GM21447 (cell line): ENCODE measurements around the gene DUSP22.
"Not testable (repeated sequence)": the region's sequence is repeated elsewhere in the genome, so short reads cannot be mapped to it uniquely, and the experiment has no call there.

Source experiments
- ATAC-seq: cut with Tn5 transposase; IDR thresholded peaks from one replicate; pipeline ENCODE4 v1.9.1; 2021; ENCODE audit not compliant: unreplicated experiment

The DUSP22 gene

DNA sequence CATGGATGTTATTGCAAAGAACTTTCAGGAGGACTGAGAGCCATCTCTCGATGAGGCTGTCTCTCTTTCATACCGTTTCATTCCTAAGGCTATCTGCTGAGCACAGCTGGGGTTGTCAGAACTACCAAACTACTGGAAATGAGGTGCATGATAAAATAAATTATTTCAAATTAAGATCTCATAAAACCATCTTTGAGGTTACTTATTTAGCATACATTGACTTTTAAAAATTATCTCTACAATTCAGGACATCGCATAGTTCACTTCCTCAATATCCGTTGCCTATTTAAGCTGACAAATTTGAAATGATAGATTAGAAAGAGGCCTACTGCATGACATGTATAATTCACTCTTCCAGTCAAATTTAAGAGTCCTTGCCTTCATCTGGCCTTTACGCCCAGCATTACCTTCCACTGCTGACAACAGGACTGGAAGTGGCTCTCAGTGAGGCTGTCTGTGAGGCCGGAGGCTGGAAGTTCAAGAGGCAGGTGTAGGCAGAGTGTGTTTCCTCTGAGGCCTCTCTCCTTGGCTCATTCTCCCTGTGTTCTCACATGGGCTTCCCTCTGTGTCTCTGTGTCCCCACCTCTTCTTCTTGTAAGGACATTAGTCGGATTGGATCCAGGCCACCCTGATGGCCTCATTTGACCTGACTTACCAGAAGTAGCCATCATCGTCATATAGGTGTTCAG is 12.8 kb upstream of the DUSP22 start:
- no peak for ATAC-seq

GRCh38 chr6:280775-281468 is 11.4 kb upstream of the DUSP22 start:
- no peak for ATAC-seq

DNA sequence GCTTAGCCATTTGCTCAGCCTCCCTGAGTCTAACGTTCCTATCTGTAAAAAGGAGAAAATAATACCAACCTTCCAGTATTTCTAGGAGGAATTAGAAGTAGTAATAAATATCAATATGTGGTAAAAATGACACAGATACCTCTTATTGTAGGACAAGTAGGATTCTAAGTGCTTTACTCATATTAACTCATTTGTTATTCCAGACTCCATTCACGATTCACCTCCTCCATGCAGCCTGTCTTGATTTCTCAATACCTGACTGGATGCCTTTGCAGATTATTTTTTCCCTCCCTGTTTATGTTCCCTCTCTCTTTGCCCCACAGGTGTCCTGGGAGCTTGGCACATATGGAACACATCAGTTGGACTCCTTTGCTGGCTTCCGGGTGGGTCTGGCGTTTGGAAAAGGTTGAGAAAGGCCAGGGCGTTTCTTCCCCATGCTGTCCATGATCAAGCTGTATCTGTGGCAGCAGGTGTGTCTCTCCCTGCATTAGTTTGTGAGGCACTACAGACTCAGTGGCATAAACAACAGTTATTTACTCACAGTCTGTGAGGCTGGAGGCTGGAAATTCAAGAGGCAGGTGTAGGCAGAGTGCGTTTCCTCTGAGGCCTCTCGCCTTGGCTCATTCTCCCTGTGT is 10.7 kb upstream of the DUSP22 start:
- no peak for ATAC-seq

DNA sequence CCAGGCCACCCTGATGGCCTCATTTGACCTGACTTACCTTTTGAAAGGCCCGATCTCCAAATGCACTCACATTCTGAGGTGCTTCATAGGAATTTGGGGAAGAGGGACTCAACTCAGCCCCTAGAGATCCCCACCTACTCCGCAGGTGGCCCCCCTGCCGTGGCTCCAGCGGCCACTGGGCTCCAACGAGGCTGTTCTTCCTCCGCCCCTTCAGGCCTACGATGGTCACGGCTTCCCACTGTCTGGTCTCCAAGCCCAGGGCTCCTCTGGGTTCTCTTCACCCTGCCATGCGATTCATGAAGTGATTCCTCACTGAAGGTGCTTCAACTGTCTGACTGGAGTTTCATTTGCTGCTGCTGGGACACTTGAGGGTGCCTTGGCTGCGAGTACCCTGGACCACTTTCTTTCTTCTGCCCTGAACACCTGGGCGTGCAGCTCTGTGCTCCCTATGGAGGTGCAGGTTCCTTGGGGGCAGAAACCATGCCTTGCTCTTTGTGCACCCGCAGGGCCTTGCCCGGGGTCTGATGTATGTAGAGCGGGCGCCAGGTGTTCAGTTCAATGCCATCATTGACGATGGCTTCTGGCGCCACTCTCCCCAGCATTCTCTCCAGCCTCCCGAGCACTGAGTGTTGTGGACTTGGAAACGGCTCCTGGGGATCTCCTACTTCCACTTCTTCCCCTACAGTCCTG is 10.0 kb upstream of the DUSP22 start:
- ATAC-seq = no peak

DNA sequence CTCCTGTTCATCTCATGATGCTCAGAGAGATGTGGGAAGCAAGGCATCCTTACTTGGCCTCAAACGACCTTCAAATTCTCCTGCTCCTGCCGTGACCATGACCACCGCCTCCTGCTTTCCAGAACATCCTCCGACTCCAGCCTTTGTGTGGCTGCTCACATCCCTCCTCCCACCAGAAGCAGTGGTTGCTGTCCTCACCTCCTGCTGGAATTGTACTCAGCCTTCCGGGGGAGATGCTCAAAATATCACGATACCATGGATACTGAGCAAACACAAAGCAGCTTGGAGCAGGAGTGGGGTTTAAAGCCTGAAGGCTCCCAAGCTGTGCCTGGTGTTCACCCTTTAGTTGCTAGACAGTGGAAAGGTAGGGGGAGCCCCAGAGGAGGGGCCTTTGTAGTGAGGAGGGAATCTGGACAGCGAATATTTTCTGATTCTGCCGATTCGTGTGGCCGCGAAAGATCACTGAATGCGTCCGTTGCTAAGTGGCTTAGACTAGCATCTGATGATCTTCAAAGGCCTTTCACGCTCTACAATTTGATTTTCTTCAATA is 9.3 kb upstream of the DUSP22 start:
- ATAC-seq = no peak

DNA sequence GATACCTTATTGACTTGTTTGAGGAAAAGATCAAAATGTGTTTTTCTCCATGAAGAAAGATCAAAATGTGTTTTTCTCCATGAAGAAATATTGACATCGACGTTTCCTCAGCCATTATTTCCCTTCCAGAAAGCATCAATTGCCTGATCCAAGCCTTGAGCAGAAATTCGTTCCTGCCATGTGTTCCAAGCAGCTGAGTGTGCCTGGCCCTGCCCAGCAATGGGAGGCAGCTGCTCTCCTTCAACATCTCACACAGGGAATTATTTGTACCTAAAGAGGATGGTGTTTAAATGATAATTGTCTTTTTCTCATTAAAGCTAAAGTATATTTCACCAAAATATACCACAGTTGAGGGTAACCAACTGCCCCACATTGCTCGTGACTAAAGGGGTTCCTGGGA is 7.8 kb upstream of the DUSP22 start:
- no peak for ATAC-seq

DNA sequence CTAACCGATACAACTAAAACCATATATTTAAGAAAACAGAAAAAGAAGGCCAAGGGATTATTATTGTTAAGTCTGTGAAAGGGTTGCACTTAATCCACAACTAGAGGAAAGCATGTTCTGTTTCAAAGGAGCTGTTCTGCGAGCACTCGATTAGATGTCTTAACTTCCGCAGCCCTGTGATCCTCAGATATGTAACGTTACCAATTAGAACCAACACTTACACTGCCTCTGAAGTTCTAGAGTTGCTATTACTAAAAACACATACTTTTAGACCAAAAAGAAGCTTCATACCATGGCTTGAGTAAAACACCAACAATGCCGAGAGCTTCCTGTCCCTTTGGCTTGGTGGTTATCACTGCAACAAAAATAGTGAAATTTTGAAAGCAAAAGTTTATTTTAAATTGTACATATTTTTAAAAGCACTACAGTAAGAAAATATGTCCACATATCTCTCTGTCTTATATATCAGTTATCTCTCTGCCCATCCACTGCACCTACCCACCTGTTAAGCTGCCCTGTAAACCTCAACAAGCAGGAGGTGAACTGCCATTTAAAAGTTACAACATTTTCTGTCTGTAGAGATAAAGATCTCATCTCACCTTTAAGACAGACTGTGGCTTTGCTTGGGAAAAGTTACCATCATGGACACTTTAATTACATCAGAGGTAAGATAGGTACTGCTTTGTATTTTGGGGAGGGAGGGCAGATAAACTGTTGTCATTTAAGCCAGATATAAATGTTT is 7.1 kb upstream of the DUSP22 start:
- no peak for ATAC-seq

DNA sequence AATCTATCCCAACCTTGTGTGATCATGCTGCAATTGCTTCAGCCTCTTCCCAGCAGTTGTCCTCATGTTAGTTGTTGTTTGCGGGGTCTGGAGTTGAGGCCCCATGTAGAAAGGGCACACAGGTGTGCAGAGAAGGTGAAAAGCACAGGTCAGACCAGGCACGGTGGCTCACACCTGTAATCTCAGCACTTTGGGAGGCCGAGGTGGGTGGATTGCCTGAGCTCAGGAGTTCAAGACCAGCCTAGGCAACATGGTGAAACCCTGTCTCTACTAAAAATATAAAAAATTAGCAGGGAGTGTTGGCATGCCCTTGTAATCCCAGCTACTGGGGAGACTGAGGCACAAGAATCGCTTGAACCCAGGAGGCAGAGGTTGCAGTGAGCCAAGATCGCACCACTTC is 6.4 kb upstream of the DUSP22 start:
- ATAC-seq = not testable (repeated sequence)

GRCh38 chr6:286681-287488 is 5.4 kb upstream of the DUSP22 start:
- no peak for ATAC-seq

DNA sequence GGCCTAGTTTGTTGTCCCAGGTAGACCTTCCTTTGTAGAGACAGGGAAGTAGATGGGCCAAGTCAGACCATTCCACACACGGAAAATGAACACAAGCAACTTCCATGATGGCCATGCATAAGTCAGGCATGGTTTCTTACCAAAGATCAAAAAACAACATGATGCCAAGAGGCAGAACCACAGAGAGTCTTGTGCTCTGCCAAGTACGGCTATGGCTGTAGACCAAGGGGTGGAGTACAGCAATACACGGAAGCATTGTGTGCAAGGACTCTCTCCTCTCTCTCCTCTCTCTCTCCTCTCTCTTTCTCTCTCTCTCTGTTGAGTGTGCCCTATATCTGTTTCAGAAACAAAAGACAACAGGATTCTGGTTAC is 4.8 kb upstream of the DUSP22 start:
- ATAC-seq = no peak

DNA sequence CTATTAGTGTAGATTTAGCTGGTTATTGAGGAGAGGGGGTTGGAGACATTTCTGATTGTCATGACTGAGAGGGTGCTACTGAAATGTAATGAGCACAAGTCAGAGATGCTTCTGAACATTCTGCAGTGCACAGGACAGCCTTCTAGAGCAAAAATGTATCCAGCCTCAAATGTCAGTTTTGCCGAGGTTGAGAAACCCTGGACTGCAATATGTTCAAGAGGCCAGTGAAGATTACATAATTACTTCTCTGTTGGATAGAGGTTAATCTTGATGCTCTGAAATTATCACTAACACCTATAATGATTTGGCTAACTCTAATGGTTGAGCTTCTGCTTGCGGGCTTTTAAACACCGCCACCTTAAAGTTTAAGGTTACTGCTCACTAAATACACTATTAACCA is 3.4 kb upstream of the DUSP22 start:
- ATAC-seq = no peak

- ATAC-seq = no peak
Observed at GRCh38 chr6:290111-290922, 2.0 kb upstream of the DUSP22 start.

- ATAC-seq = no peak
Observed at GRCh38 chr6:291204-291696, 1.0 kb upstream of the DUSP22 start.

GRCh38 chr6:292506-293192 is 362 bp downstream of the DUSP22 start:
- peak; percentile 33 for ATAC-seq

DNA sequence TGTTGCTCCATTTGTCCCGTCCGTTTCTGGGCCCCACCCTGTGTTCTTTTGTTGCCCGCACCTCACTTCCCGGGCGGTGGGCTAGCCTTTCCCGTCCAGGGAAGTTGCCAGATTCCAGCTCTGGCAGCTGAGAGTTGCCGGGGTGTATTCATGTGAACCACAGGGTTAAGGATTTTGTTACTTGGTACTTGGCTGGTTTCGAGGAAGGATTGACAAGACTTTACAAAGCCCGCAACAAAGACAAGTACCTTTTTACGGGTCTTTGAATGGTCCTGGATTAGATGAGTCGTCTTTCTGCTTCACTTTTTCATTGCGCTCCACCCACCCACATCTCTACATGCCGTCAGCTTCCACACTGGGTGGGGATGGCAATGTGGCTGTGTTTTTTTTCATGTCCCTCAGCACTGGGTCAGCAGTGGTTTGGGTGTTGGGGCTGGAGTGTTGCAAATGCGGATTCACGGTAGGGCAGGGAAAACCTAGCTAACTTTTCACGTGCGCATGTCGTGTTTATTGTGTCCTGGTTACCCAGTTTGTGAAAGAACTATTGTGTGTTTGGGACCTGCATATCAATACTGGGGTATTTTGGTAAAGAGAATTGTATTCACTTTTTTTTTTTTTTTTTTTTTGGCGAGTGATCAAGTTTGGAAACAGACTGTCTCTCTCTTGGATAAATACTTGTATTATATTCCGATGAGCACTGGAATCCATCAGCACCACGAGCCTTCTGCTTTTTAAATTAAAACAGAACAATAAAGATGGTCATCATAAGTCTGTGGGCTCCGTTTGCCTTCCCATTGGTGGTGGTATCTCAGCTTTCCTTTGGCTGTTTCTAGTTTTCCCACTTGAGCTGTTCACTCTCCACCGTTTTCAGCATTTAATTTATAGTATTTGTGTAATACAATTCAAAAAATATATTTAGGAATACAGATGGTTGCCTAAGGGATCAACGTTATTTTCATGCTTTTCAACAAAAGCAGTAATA is 1.2 kb downstream of the DUSP22 start:
- no peak for ATAC-seq

- ATAC-seq = no peak
Observed at GRCh38 chr6:294656-295565, 2.6 kb downstream of the DUSP22 start.
